HG02678 (cell line): ENCODE results near the gene PSD4.

Source experiments
- ATAC-seq: cut with Tn5 transposase; IDR thresholded peaks from one replicate; pipeline ENCODE4 v1.9.1; 2021; ENCODE audit warnings: mild to moderate bottlenecking, moderate library complexity; ENCODE audit not compliant: unreplicated experiment

PSD4 gene

DNA sequence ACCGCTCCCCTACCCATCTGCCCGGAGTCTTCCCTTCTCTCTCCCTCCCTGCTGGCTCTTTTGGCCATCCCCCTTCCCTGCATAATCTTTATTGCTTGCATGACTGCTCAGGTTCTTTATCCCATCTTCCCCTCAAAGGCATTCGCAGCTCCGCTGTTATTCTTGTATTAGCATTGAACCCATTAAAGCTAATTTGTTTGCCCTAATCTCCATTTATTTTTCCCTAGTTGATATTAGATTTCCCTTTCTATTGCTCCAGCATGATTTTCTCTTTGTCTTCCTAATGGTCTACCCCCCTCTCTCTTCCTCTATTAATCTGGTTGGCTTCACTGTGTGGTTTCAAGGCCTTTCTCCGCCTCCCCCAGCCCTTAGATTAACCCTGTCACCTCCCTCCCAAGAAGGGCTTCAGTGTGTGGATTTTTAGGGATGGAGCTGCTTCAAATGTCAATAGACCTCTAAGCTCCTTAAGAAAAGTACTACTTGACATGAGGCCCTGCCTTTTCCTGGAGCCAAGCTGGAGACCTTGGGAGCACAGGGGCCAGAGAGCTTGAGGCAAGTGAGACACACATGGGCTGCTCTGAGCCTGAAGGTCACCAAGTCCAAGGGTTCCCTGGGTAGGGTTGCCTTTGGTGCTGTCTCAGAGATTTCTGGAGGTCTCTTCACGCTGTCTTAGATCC, 84.8 kb downstream of the PSD4 start:
- ATAC-seq = no peak
